H1 (cell line): Measurements from ENCODE around the gene GLRX3.

Experiments used
- BRCA1 ChIP-seq: IDR thresholded peaks from 2 replicates; pipeline ENCODE4 v1.6.1; 2012; ENCODE audit warnings: low read depth, low read length, improper control_type of control experiment
- EZH2 ChIP-seq: fragments of 200-600 bp; sonication (generic); IDR thresholded peaks from 2 replicates; pipeline ENCODE4 v1.7.1; 2012; ENCODE audit warnings: low read depth, mild to moderate bottlenecking, moderate library complexity, low read length, inconsistent platforms; ENCODE audit not compliant: severe bottlenecking
- JUN ChIP-seq: IDR thresholded peaks from 2 replicates; pipeline ENCODE4 v1.6.1; 2011; ENCODE audit warnings: low read depth, mild to moderate bottlenecking, improper control_type of control experiment, low read length
- KDM1A ChIP-seq: fragments of 200-600, 300-600 bp; sonication (generic); IDR thresholded peaks from 2 replicates; pipeline ENCODE4 v1.7.1; 2016; ENCODE audit warnings: mild to moderate bottlenecking, low read length, borderline replicate concordance
- KDM5A ChIP-seq: fragments of 200-600 bp; IDR thresholded peaks from 2 replicates; pipeline ENCODE4 v1.7.1; 2012; ENCODE audit warnings: mild to moderate bottlenecking, low read length, inconsistent platforms, mixed read lengths
- MAX ChIP-seq: IDR thresholded peaks from 2 replicates; pipeline ENCODE4 v1.6.1; 2012; ENCODE audit warnings: inconsistent platforms
- NRF1 ChIP-seq: IDR thresholded peaks from 2 replicates; pipeline ENCODE4 v1.6.1; 2011; ENCODE audit warnings: mild to moderate bottlenecking, low read depth, low read length, improper control_type of control experiment
- POLR2A ChIP-seq, 2 experiments: IDR thresholded peaks; 1 replicate in 1 of 2; 2 replicates in 1 of 2; pipeline ENCODE4 v1.6.1; 2011; ENCODE audit warnings: low read depth in 2 of 2, low read length in 2 of 2, mild to moderate bottlenecking in 2 of 2; ENCODE audit errors: control extremely low read depth in 1 of 2
- POLR2AphosphoS5 ChIP-seq: IDR thresholded peaks from 2 replicates; pipeline ENCODE4 v1.6.1; 2011; ENCODE audit warnings: low read depth, low read length
- SIRT6 ChIP-seq: IDR thresholded peaks from one replicate; pipeline ENCODE4 v1.7.1; 2012; ENCODE audit warnings: low read length, inconsistent platforms
- SP4 ChIP-seq: IDR thresholded peaks from 2 replicates; pipeline ENCODE4 v1.6.1; 2012; ENCODE audit warnings: low read length, inconsistent platforms
- SRF ChIP-seq: IDR thresholded peaks from 2 replicates; pipeline ENCODE4 v1.6.1; 2011; ENCODE audit warnings: mild to moderate bottlenecking, low read depth, low read length, moderate library complexity
- TF ChIP-seq, protein P1 (sequence below), 3 experiments: IDR thresholded peaks; 1 replicate in 2 of 3; 2 replicates in 1 of 3; pipeline versions ENCODE4 v1.5.1 to v1.6.1; 2011; ENCODE audit warnings: low read length in 3 of 3, mild to moderate bottlenecking in 3 of 3, inconsistent platforms in 2 of 3, low read depth in 1 of 3, moderate library complexity in 1 of 3; ENCODE audit not compliant: insufficient read depth in 1 of 3; ENCODE audit errors: control extremely low read depth in 1 of 3

DNA sequence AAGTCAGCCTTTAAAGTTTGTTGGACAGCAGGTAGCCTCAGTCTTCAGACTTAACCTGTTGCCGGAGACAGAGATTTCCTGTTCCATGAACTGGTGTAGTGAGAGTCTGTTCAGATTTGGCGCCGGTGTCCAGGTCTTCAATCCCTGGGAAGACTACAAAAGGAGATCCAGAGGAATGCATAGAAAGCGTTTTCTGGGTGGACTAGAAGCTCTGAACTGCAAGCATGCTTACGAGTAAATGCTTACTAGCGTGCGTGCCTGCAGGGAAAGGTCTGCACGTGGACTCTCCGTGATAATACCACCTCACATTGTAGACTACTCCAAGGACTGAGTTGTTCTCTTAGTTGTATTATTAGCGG lies 878 bp downstream of the GLRX3 start:
- TF ChIP-seq KDM1A (no peak), JUN (no peak), NRF1 (no peak), SIRT6 (no peak), EZH2 (no peak), SRF (no peak), BRCA1 (no peak), KDM5A (no peak), POLR2A (IDR thresholded peaks at IDR 0.05; ENCODE audit: control extremely low read depth in 1 of 2, low read depth in 2 of 2, low read length in 2 of 2) (no peak), MAX (no peak), POLR2AphosphoS5 (no peak), SP4 (no peak)
- TF ChIP-seq, protein P1, sequence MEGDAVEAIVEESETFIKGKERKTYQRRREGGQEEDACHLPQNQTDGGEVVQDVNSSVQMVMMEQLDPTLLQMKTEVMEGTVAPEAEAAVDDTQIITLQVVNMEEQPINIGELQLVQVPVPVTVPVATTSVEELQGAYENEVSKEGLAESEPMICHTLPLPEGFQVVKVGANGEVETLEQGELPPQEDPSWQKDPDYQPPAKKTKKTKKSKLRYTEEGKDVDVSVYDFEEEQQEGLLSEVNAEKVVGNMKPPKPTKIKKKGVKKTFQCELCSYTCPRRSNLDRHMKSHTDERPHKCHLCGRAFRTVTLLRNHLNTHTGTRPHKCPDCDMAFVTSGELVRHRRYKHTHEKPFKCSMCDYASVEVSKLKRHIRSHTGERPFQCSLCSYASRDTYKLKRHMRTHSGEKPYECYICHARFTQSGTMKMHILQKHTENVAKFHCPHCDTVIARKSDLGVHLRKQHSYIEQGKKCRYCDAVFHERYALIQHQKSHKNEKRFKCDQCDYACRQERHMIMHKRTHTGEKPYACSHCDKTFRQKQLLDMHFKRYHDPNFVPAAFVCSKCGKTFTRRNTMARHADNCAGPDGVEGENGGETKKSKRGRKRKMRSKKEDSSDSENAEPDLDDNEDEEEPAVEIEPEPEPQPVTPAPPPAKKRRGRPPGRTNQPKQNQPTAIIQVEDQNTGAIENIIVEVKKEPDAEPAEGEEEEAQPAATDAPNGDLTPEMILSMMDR (IDR thresholded peaks at IDR 0.05; ENCODE audit: control extremely low read depth in 1 of 3, insufficient read depth in 1 of 3, low read depth in 1 of 3, low read length in 3 of 3), result no peak
